Naive thymus-derived CD4-positive, alpha-beta T cell (primary cell): Measurements from ENCODE around the gene ELMO3. TPM values are rescaled to one million over a fixed set of nuclear protein-coding genes. Genes with fewer than 3 reads are reported as not detected.

Source experiments
- ATAC-seq: fragments of 150-1000 bp; cut with Tn5 transposase; 2 replicates; pipeline ENCODE4 v1.10.0; 2021; ENCODE audit warnings: mild to moderate bottlenecking, moderate library complexity
- CTCF ChIA-PET: fragments of 350-600 bp; sonication (Branson Sonifier 250); formaldehyde crosslinking; loops from one replicate; lab custom pipeline; 2021; ENCODE audit warnings: antibody characterized with exemption; lab: Charles Lee
- POLR2A ChIA-PET: fragments of 350-600 bp; sonication (Branson Sonifier 250); formaldehyde crosslinking; loops from one replicate; lab custom pipeline; 2021; ENCODE audit warnings: antibody characterized with exemption, inconsistent platforms; lab: Charles Lee
- DNase-seq, 9 donors: peaks; one replicate each; pipeline versions ENCODE4 v3.0.0 to v3.0.0-alpha.2; 2020 to 2022; ENCODE audit warnings: mixed read lengths in 1 of 9
- H3K27ac ChIP-seq: one replicate; pipeline ENCODE4 v1.7.0; 2013; ENCODE audit warnings: mild to moderate bottlenecking, low read depth, low read length, moderate library complexity
- H3K27me3 ChIP-seq, 2 donors: one replicate each; pipeline ENCODE4 v1.7.0; 2013; ENCODE audit warnings: low read length in 2 of 2, mild to moderate bottlenecking in 2 of 2, moderate library complexity in 2 of 2; ENCODE audit not compliant: control insufficient read depth in 2 of 2, insufficient read depth in 2 of 2
- H3K36me3 ChIP-seq, 3 experiments: 1 replicate in 2 of 3; 2 replicates in 1 of 3; pipeline ENCODE4 v1.7.0; 2013; ENCODE audit warnings: low read length in 3 of 3, mild to moderate bottlenecking in 3 of 3, moderate library complexity in 1 of 3; ENCODE audit not compliant: insufficient read depth in 3 of 3, control insufficient read depth in 2 of 3
- H3K4me1 ChIP-seq, 2 donors: one replicate each; pipeline ENCODE4 v1.7.0; 2013; ENCODE audit warnings: low read length in 2 of 2, mild to moderate bottlenecking in 2 of 2, moderate library complexity in 1 of 2; ENCODE audit not compliant: control insufficient read depth in 2 of 2, insufficient read depth in 2 of 2
- H3K4me3 ChIP-seq: 2 replicates; pipeline ENCODE4 v1.7.0; 2013; ENCODE audit warnings: mild to moderate bottlenecking, low read length
- H3K9me3 ChIP-seq, 3 experiments: 1 replicate in 2 of 3; 2 replicates in 1 of 3; pipeline ENCODE4 v1.7.0; 2013; ENCODE audit warnings: low read length in 3 of 3; ENCODE audit not compliant: control insufficient read depth in 2 of 3
- H3K27ac Mint-ChIP-seq, 9 donors: one replicate each; pipeline ENCODE4 v1.8.0; 2020 to 2022; ENCODE audit warnings: mixed read lengths in 9 of 9, mild to moderate bottlenecking in 8 of 9, moderate library complexity in 5 of 9, inconsistent platforms in 2 of 9
- H3K27me3 Mint-ChIP-seq, 5 donors: one replicate each; pipeline ENCODE4 v1.8.0; 2021 to 2022; ENCODE audit warnings: mixed read lengths in 5 of 5, mild to moderate bottlenecking in 1 of 5
- H3K36me3 Mint-ChIP-seq, 5 donors: one replicate each; pipeline ENCODE4 v1.8.0; 2020 to 2022; ENCODE audit warnings: mixed read lengths in 5 of 5, mild to moderate bottlenecking in 3 of 5, inconsistent platforms in 1 of 5
- H3K4me1 Mint-ChIP-seq, 7 donors: one replicate each; pipeline ENCODE4 v1.8.0; 2020 to 2022; ENCODE audit warnings: mixed read lengths in 7 of 7, mild to moderate bottlenecking in 3 of 7, inconsistent platforms in 1 of 7
- H3K4me3 Mint-ChIP-seq, 10 donors: one replicate each; pipeline ENCODE4 v1.8.0; 2020 to 2022; ENCODE audit warnings: mild to moderate bottlenecking in 10 of 10, mixed read lengths in 10 of 10, moderate library complexity in 6 of 10, inconsistent platforms in 2 of 10
- H3K9me3 Mint-ChIP-seq, 11 donors: one replicate each; pipeline ENCODE4 v1.8.0; 2020 to 2022; ENCODE audit warnings: mixed read lengths in 11 of 11, mild to moderate bottlenecking in 4 of 11, inconsistent platforms in 1 of 11, moderate library complexity in 1 of 11
- intact Hi-C, 2 donors: fragments of 100-400 bp; cut with micrococcal nuclease; formaldehyde crosslinking; loops; one replicate each; pipeline ENCODE4 v1.15.1; 2023
- polyA plus RNA-seq, 2 donors: library from polyadenylated mRNA; unstranded; fragments of 300-500 nt; fragmentation: Illumina TruSeq; gene quantifications; one replicate each; pipeline ENCODE4 v1.2.3, GENCODE V29; 2021
- total RNA-seq, 6 experiments: library from RNA in 5 of 6; stranded (reverse) in 5 of 6; gene quantifications; 1 replicate in 5 of 6; 2 replicates in 1 of 6; pipeline ENCODE4 v1.2.3 and lab custom pipeline; 2021 to 2026

The ELMO3 gene
- total and polyA plus RNA-seq, 7 experiments from 2014 or later, result 0.07 to 9.1 (median 5.6) TPM; not detected in 1

DNA sequence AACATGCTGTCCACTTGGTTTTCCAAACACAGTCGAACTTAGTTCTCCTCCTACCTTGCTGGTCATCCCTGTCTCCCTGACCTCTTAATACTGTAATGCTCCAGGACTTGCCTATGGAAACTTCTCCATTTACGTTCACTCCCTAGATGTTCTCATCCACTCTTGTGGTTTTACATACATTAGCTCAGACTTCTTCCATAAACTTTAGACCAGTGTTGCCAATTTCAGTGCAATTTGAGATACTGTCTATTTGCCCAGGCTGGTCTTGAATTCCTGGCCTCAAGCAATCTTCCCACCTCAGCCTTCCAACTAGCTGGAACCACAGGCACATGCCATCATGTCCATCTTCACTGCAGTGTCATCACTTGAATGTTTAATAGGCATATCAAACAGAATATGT lies 16.6 kb upstream of the ELMO3 start:
- DNase-seq (no peak), ATAC-seq (no peak)
- Histone ChIP-seq H3K27ac (no peak overlapping the region), H3K9me3 (no peaks in the 10 kb centered on the region), H3K36me3 (peaks cover 0 to 7% (median 0%) of the 10 kb centered on the region in 3 experiments), H3K4me3 (no peak overlapping the region), H3K27me3 (no peaks in the 10 kb centered on the region), H3K4me1 (peaks cover 15% of the 10 kb centered on the region in 2 donors)
- ChIA-PET CTCF (interaction anchor here (0.7 kb wide), 1 partner anchor 206 kb away, joined by 3 read pairs; no protein-coding TSS in a partner anchor), POLR2A (interaction anchor here (2.2 to 4.2 kb wide), 3 partner anchors 10 to 22 kb away, joined by 5 to 22 read pairs (median 11); partner anchors contain the start of genes E2F4, FBXL8 and TRADD)
- intact Hi-C loops, result loop anchor here (2.0 kb wide), 4 partner anchors 45 to 299 kb away; partner anchors contain the start of genes ATP6V0D1 (in 2 of the 2), FHOD1 (in 1 of the 2), PHAF1 (in 1 of the 2) and TMEM208 (in 1 of the 2)
- H3K27me3 Mint-ChIP-seq, result peaks cover 10 to 17% (median 11%) of the 10 kb centered on the region in 5 donors
- no peaks in the 10 kb centered on the region for H3K36me3 Mint-ChIP-seq
- H3K27ac Mint-ChIP-seq, result no peak overlapping the region
- no peaks in the 10 kb centered on the region for H3K9me3 Mint-ChIP-seq
- peaks cover 8 to 33% (median 18%) of the 10 kb centered on the region in 7 donors for H3K4me1 Mint-ChIP-seq
- H3K4me3 Mint-ChIP-seq, result no peak overlapping the region

DNA sequence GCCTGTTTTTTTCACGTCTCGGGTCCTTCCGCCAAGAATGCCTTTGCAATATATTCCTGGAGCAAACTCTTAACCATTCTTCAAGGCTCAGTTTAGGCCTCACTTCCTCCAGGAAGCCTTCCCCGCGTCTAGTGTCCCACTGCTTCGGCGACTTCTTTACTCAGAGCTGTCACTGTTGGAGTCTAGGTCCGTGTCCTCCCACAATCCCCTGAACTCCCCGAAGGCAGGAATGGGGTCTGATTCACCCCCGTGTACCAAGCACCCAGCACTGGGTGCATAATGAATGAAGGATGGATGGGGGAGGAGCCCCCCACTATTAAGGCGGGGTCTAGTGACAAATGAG lies 15.7 kb upstream of the ELMO3 start:
- CTCF ChIA-PET, result no interaction called here

DNA sequence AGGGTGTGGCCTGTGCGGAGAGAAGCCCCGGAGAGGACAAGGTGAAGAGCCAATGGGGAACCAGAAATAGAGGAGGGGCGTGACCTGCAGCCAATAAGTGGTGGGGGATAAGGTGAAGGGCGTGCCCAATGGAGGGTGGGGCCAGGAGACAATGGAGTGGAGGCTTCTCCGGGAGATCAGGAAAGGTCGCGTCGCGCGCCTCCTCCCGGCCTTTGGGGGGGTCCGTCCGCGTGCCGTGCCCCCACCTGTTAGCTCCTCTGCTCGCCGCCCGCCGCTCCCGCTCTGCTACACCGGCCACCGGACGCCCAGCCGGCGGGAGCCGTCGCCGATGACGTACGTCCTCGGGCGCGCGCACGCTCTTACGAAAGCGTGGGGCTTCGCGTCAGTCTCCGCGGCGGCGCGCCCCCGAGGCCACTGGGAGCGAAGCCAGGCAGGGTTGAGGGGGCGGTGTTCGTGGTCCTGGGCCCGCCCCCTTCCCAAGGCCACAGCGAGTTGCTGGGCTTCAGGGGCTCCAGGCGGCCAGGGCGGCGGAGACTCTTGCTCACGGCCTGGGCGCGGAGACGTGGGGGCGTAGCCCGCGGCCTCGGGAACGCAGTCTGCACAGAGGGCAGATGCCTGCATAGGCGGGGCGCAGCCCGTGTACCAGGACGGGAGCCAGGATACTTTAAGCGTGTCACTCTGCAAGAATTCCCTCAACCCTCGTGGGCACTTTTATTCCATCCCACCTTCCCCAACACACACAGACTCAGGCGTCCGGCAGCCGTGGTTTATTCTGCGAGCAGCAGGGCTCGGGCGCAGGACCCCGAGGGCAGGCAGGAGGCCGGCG lies 15.1 kb upstream of the ELMO3 start, which contains the start of gene MATCAP1:
Gene MATCAP1 (minus strand): TSS at position 337 of the 826 bp plus-strand sequence. CDS start 3,353 bp downstream, outside the sequence.
- H3K27ac Mint-ChIP-seq, result peak within 1 kb of the TSS in 2 of 9 donors; percentile 58 to 67
- POLR2A ChIA-PET, result interaction anchor here (1.4 to 4.2 kb wide), 6 partner anchors 9 to 166 kb away, joined by 3 to 22 read pairs (median 6); partner anchors contain the start of genes E2F4, FBXL8, TMEM208 and TRADD
- no peaks in the 10 kb centered on the region for H3K36me3 Mint-ChIP-seq
- intact Hi-C loops, result loop anchor here (1.0 to 2.0 kb wide), 13 partner anchors 8 to 658 kb away; partner anchors contain the start of genes ATP6V0D1 (in 2 of the 2), FHOD1 (in 2 of the 2), PHAF1 (in 2 of the 2) and CBFB (in 1 of the 2)
- peak within 1 kb of the TSS in 5 of 10 donors; percentile 48 to 91 (median 86) for H3K4me3 Mint-ChIP-seq
- H3K4me1 Mint-ChIP-seq, result peaks cover 8 to 24% (median 12%) of the 10 kb centered on the region in 7 donors
- CTCF ChIA-PET, result interaction anchor here (1.8 to 2.4 kb wide), 3 partner anchors 8 to 166 kb away, joined by 7 to 15 read pairs (median 9); partner anchors contain the start of genes FBXL8 and TRADD
- ATAC-seq (peak; percentile 97), DNase-seq (peak; percentile 90 to 98 (median 96))
- H3K27me3 ChIP-seq, result no peaks in the 10 kb centered on the region
- H3K4me1 ChIP-seq, result peaks cover 12 to 15% of the 10 kb centered on the region in 2 donors
- H3K36me3 ChIP-seq, result peaks cover 0 to 7% (median 0%) of the 10 kb centered on the region in 3 experiments
- peaks cover 3 to 15% (median 4%) of the 10 kb centered on the region in 5 donors for H3K27me3 Mint-ChIP-seq
- H3K9me3 Mint-ChIP-seq, result no peaks in the 10 kb centered on the region
- H3K27ac ChIP-seq, result peak within 1 kb of the TSS; percentile 97
- H3K4me3 ChIP-seq, result peak within 1 kb of the TSS; percentile 79
- no peaks in the 10 kb centered on the region for H3K9me3 ChIP-seq

More for the DNA sequence above, 15.7 kb upstream of the ELMO3 start:
- Mint-ChIP-seq H3K4me3 (no peak overlapping the region), H3K36me3 (no peaks in the 10 kb centered on the region), H3K27me3 (peaks cover 6 to 15% (median 6%) of the 10 kb centered on the region in 5 donors), H3K27ac (no peak overlapping the region), H3K9me3 (no peaks in the 10 kb centered on the region), H3K4me1 (peaks cover 8 to 28% (median 16%) of the 10 kb centered on the region in 7 donors)
- POLR2A ChIA-PET, result interaction anchor here (2.2 to 4.2 kb wide), 3 partner anchors 9 to 23 kb away, joined by 5 to 22 read pairs (median 11); partner anchors contain the start of genes E2F4, FBXL8 and TRADD
- Histone ChIP-seq H3K27ac (peak overlapping the region; percentile 97), H3K36me3 (peaks cover 0 to 7% (median 0%) of the 10 kb centered on the region in 3 experiments), H3K4me3 (peak overlapping the region; percentile 79), H3K27me3 (no peaks in the 10 kb centered on the region), H3K9me3 (no peaks in the 10 kb centered on the region), H3K4me1 (peaks cover 12 to 15% of the 10 kb centered on the region in 2 donors)
- DNase-seq (no peak), ATAC-seq (no peak)
- intact Hi-C loops, result loop anchor here (1.0 to 2.0 kb wide), 13 partner anchors 9 to 659 kb away; partner anchors contain the start of genes ATP6V0D1 (in 2 of the 2), FHOD1 (in 2 of the 2), CBFB (in 1 of the 2) and E2F4 (in 1 of the 2)

DNA sequence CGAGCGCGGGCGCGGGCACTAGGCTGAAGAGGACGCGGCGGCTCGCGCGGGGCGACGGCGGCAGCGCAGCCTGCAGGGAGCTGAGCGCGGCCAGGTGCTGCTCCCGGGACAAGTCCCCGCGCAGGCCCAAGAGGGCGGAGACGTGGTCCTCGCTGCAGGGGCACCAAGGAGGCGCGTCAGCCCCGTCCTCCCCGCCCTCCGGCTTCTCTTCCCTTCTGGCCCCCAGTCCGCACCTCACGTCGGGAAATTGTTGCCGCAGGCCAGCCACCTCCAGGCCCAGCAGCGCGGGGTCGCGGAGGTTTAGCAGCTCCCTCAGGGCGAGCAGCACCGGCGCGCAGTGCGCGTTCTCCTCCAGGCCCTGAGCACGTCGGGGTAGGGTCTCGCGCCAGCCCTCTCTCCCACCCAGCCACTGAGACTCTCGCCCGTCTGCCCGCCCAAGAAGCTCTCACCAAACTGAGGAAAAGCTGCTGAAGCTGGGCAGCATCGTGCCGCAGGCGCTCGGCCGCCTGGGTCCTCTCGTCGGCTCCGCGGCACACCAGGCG lies 14.4 kb upstream of the ELMO3 start:
- ATAC-seq, result no peak
- Histone ChIP-seq H3K27me3 (no peaks in the 10 kb centered on the region), H3K9me3 (no peaks in the 10 kb centered on the region), H3K27ac (peak overlapping the region; percentile 97), H3K36me3 (peaks cover 0 to 7% (median 0%) of the 10 kb centered on the region in 3 experiments), H3K4me3 (peak overlapping the region; percentile 79), H3K4me1 (peaks cover 12 to 15% of the 10 kb centered on the region in 2 donors)
- Mint-ChIP-seq H3K36me3 (no peaks in the 10 kb centered on the region), H3K27ac (peak overlapping the region in 2 of 9 donors; percentile 58 to 67), H3K27me3 (peaks cover 0 to 15% (median 0%) of the 10 kb centered on the region in 5 donors), H3K4me3 (peak overlapping the region in 5 of 10 donors; percentile 48 to 91 (median 86)), H3K4me1 (peaks cover 8 to 18% (median 11%) of the 10 kb centered on the region in 7 donors), H3K9me3 (no peaks in the 10 kb centered on the region)
- CTCF ChIA-PET, result interaction anchor here (0.6 to 2.4 kb wide), 12 partner anchors 9 to 240 kb away, joined by 3 to 15 read pairs (median 4); partner anchors contain the start of genes FBXL8 and TRADD
- no peak for DNase-seq
- POLR2A ChIA-PET, result interaction anchor here (1.0 to 4.2 kb wide), 9 partner anchors 8 to 250 kb away, joined by 3 to 22 read pairs (median 4); partner anchors contain the start of genes CIAO2B, E2F4, FBXL8 and TMEM208
- intact Hi-C loops, result loop anchor here in 1 of 2 donors (2.0 kb wide), 1 partner anchor 76 kb away; the partner anchor contains the start of gene PHAF1

DNA sequence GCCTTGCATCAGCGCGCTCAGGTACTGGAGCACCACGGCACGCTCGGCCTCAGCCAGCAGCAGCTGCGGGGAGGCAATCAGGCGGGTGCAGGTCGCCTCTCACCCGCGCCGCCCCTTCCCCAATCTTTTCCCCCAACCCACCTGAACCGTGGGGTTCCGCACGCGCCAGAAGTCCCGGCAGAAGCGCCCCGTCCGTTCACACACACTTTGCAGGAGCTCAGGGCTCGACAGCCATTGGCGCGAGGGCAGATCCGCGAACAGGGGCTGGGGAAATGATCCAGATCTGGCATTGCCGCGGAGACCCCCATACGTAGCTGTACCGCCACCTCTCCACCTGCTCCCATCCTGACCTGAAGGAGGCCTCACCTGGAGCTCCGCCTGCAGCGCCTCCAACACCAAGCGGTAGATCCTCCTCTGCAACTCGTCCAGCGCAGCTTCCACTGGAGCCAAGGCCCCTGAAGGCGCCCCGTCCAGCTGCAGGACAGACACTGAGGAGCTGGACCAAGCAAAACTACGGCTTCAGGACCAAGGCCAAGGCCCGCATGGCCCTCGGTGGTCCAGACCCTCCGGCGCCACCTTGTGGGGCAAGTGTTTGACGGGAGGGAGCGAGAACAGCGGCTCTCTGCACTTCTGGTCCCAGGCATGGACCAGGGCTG lies 13.8 kb upstream of the ELMO3 start:
- H3K4me3 Mint-ChIP-seq, result peak overlapping the region in 5 of 10 donors; percentile 80 to 91 (median 89)
- Histone ChIP-seq H3K27ac (no peak overlapping the region), H3K4me1 (peaks cover 12 to 15% of the 10 kb centered on the region in 2 donors), H3K4me3 (peak overlapping the region; percentile 79), H3K36me3 (peaks cover 0 to 7% (median 0%) of the 10 kb centered on the region in 3 experiments), H3K9me3 (no peaks in the 10 kb centered on the region), H3K27me3 (no peaks in the 10 kb centered on the region)
- no peaks in the 10 kb centered on the region for H3K9me3 Mint-ChIP-seq
- no peaks in the 10 kb centered on the region for H3K36me3 Mint-ChIP-seq
- DNase-seq (peak; percentile 54 to 88 (median 70)), ATAC-seq (peak; percentile 44)
- ChIA-PET POLR2A (interaction anchor here (0.6 to 4.2 kb wide), 9 partner anchors 12 to 251 kb away, joined by 3 to 22 read pairs (median 4); partner anchors contain the start of genes CIAO2B, FBXL8, TMEM208 and TRADD), CTCF (interaction anchor here (0.6 to 2.4 kb wide), 13 partner anchors 9 to 241 kb away, joined by 3 to 15 read pairs (median 5); partner anchors contain the start of genes FBXL8 and TRADD)
- peak overlapping the region; percentile 24 to 94 (median 69) for H3K27ac Mint-ChIP-seq
- intact Hi-C loops, result loop anchor here (1.0 to 2.0 kb wide), 6 partner anchors 42 to 238 kb away; partner anchors contain the start of genes PHAF1 (in 1 of the 2) and TMEM208 (in 1 of the 2)
- peaks cover 0 to 15% (median 0%) of the 10 kb centered on the region in 5 donors for H3K27me3 Mint-ChIP-seq
- peaks cover 8 to 15% (median 11%) of the 10 kb centered on the region in 7 donors for H3K4me1 Mint-ChIP-seq
